A549 (cell line): Measurements from ENCODE around the gene FBP2. TPM values are rescaled to one million over a fixed set of nuclear protein-coding genes. Genes with fewer than 3 reads are reported as not detected.

ENCODE experiments used
- ATAC-seq, 2 experiments: fragments of 200-7000 bp in 1 of 2; fragments of >200 bp in 1 of 2; cut with Nextera tagmentation in 1 of 2; cut with Tn5 transposase in 1 of 2; 3 replicates each; pipeline versions ENCODE4 v1.8.0 to v1.9.1; 2018 to 2020; ENCODE audit warnings: mild to moderate bottlenecking in 1 of 2, moderate library complexity in 1 of 2
- CTCF ChIA-PET: fragments of 300-600 bp; sonication (Branson Sonifier 250); formaldehyde crosslinking; extraction: SDS; loops from one replicate; lab custom pipeline; 2021; ENCODE audit warnings: antibody characterized with exemption, inconsistent platforms; lab: Yijun Ruan, JAX
- POLR2A ChIA-PET: fragments of 350-600 bp; formaldehyde crosslinking; extraction: SDS; loops from one replicate; lab custom pipeline; 2021; ENCODE audit warnings: antibody characterized with exemption, inconsistent platforms; lab: Yijun Ruan, JAX
- DNase-seq, 2 experiments: peaks; one replicate each; pipeline versions ENCODE4 v3.0.0 to v3.0.0-alpha.2; 2011 to 2016; ENCODE audit warnings: low read depth in 1 of 2, low spot score in 1 of 2
- FAIRE-seq: peaks from 2 replicates; lab custom pipeline; 2011; peaks lifted over from hg19 to GRCh38; lab: Jason Lieb, UNC
- H3K27ac ChIP-seq, 2 experiments: fragments of >200 bp; sonication (Bioruptor Twin); formaldehyde crosslinking; 3 replicates each; pipeline ENCODE4 v1.5.1; 2016 to 2017
- H3K4me1 ChIP-seq: fragments of >200 bp; sonication (Bioruptor Twin); formaldehyde crosslinking; 3 replicates; pipeline ENCODE4 v1.6.1; 2016
- H3K4me2 ChIP-seq: fragments of >200 bp; sonication (Bioruptor Twin); formaldehyde crosslinking; 3 replicates; pipeline ENCODE4 v1.6.1; 2016
- H3K4me3 ChIP-seq: fragments of >200 bp; sonication (Bioruptor Twin); formaldehyde crosslinking; 3 replicates; pipeline ENCODE4 v1.5.1; 2016
- H3K9me3 ChIP-seq: fragments of >200 bp; sonication (Bioruptor Twin); formaldehyde crosslinking; 3 replicates; pipeline ENCODE4 v1.6.1; 2016
- ATOH8 ChIP-seq: fragments of 250-450 bp; sonication (Bioruptor Pico); IDR thresholded peaks from 2 replicates; pipeline ENCODE4 v1.5.0; 2020; ENCODE audit warnings: low read depth, mild to moderate bottlenecking, moderate library complexity
- CEBPB ChIP-seq, 2 experiments: fragments of >200 bp in 1 of 2; sonication (Bioruptor Twin) in 1 of 2; formaldehyde crosslinking in 1 of 2; IDR thresholded peaks; 2 replicates each; pipeline ENCODE4 v1.6.1; 2012 to 2016
- CHD4 ChIP-seq: fragments of 200-600 bp; sonication (generic); IDR thresholded peaks from 2 replicates; pipeline ENCODE4 v1.6.1; 2016; ENCODE audit warnings: antibody characterized with exemption, mild to moderate bottlenecking, borderline replicate concordance
- E2F6 ChIP-seq: IDR thresholded peaks from 2 replicates; pipeline ENCODE4 v1.6.1; 2012; ENCODE audit warnings: low read depth, borderline replicate concordance
- EHMT2 ChIP-seq: fragments of 200-600 bp; sonication (generic); IDR thresholded peaks from 2 replicates; pipeline ENCODE4 v1.6.1; 2016; ENCODE audit warnings: antibody characterized with exemption, low read depth, mild to moderate bottlenecking, moderate library complexity
- ELK1 ChIP-seq: fragments of 150-350 bp; IDR thresholded peaks from 2 replicates; pipeline ENCODE4 v1.6.1; 2014; ENCODE audit warnings: low read depth, mild to moderate bottlenecking, low read length
- ESRRA ChIP-seq: fragments of 150-350 bp; IDR thresholded peaks from 2 replicates; pipeline ENCODE4 v1.6.1; 2014; ENCODE audit warnings: mild to moderate bottlenecking, low read length, borderline replicate concordance
- FOSL2 ChIP-seq, 2 experiments: fragments of 450-650 bp in 1 of 2; fragments of >200 bp in 1 of 2; sonication (Bioruptor Twin) in 1 of 2; formaldehyde crosslinking; IDR thresholded peaks; 2 replicates each; pipeline versions ENCODE4 v1.5.0 to v1.6.1; 2016 to 2020; ENCODE audit warnings: mild to moderate bottlenecking in 1 of 2, moderate library complexity in 1 of 2
- FOXS1 ChIP-seq: fragments of 250-450 bp; sonication (Bioruptor Pico); IDR thresholded peaks from 2 replicates; pipeline ENCODE4 v1.5.0; 2020; ENCODE audit warnings: mild to moderate bottlenecking, moderate library complexity
- GATA3 ChIP-seq: IDR thresholded peaks from 2 replicates; pipeline ENCODE4 v1.6.1; 2012; ENCODE audit warnings: borderline replicate concordance
- HMGXB4 ChIP-seq: fragments of 250-450 bp; sonication (Bioruptor Pico); IDR thresholded peaks from 2 replicates; pipeline ENCODE4 v1.5.0; 2021; ENCODE audit warnings: mild to moderate bottlenecking, moderate library complexity, borderline replicate concordance
- HOXB5 ChIP-seq: fragments of 250-450 bp; sonication (Bioruptor Pico); IDR thresholded peaks from 2 replicates; pipeline ENCODE4 v1.5.0; 2020; ENCODE audit warnings: mild to moderate bottlenecking, moderate library complexity
- JUNB ChIP-seq: fragments of >200 bp; sonication (Bioruptor Twin); formaldehyde crosslinking; IDR thresholded peaks from 2 replicates; pipeline ENCODE4 v1.6.1; 2016
- KDM1A ChIP-seq: fragments of 200-600 bp; sonication (generic); IDR thresholded peaks from 2 replicates; pipeline ENCODE4 v1.6.1; 2016; ENCODE audit warnings: low read depth, mild to moderate bottlenecking
- MAZ ChIP-seq: fragments of 150-350 bp; IDR thresholded peaks from 2 replicates; pipeline ENCODE4 v1.6.1; 2014; ENCODE audit warnings: antibody characterized with exemption, low read depth, low read length, borderline replicate concordance
- NPAS2 ChIP-seq: fragments of 250-450 bp; sonication (Bioruptor Pico); IDR thresholded peaks from 2 replicates; pipeline ENCODE4 v1.8.0; 2022; ENCODE audit warnings: mild to moderate bottlenecking, moderate library complexity, borderline replicate concordance
- PBX3 ChIP-seq: IDR thresholded peaks from 2 replicates; pipeline ENCODE4 v1.6.1; 2012
- RARB ChIP-seq: fragments of 250-450 bp; sonication (Bioruptor Pico); IDR thresholded peaks from 2 replicates; pipeline ENCODE4 v1.8.0; 2021; ENCODE audit warnings: mild to moderate bottlenecking, moderate library complexity
- SMC3 ChIP-seq: fragments of >200 bp; sonication (Bioruptor Twin); formaldehyde crosslinking; IDR thresholded peaks from 3 replicates; pipeline ENCODE4 v1.6.1; 2018; ENCODE audit warnings: inconsistent platforms
- ZC3H11A ChIP-seq: fragments of 450-650 bp; IDR thresholded peaks from 2 replicates; pipeline ENCODE4 v1.6.1; 2014; ENCODE audit warnings: antibody characterized with exemption, mild to moderate bottlenecking
- ZSCAN20 ChIP-seq: fragments of 250-450 bp; sonication (Bioruptor Pico); IDR thresholded peaks from 2 replicates; pipeline ENCODE4 v1.8.0; 2022; ENCODE audit warnings: mild to moderate bottlenecking, moderate library complexity
- WGBS: methylation state at CpG from one replicate; pipeline ENCODE4 v1.1.6; 2017; ENCODE audit errors: missing lambda C conversion rate; 5-methylcytosine and 5-hydroxymethylcytosine counted together
- polyA plus RNA-seq, 4 experiments: library from polyadenylated mRNA; depleted of rRNA in 3 of 4; stranded (reverse); fragments of >200 nt; fragmentation: RNase III in 1 of 4; extraction: RNeasy Plus Mini Kit Qiagen cat#74134 plus additional on column Dnase treatment in 1 of 4; gene quantifications; 2 replicates in 3 of 4; 3 replicates in 1 of 4; pipeline ENCODE4 v1.2.3, GENCODE V29; 2011 to 2017

The FBP2 gene
- polyA plus RNA-seq, 2 of the 4 experiments (the other 2 are of a cell fraction): not detected

GRCh38 chr9:94612071-94612470 lies 18.4 kb upstream of the FBP2 start (continued):
- no peak for TF ChIP-seq E2F6
- TF ChIP-seq EHMT2: no peak
- no peak for TF ChIP-seq NPAS2 (CRISPR knock-in tag)

GRCh38 chr9:94611638-94612068 lies 18.0 kb upstream of the FBP2 start:
- ChIA-PET POLR2A (no interaction called here), CTCF (interaction anchor here (0.9 to 1.1 kb wide), 2 partner anchors 8 to 520 kb away, joined by 3 to 4 read pairs; no protein-coding TSS in a partner anchor)
- no peak for TF ChIP-seq KDM1A
- no peak for TF ChIP-seq ESRRA
- no peak for TF ChIP-seq SMC3
- no peak for TF ChIP-seq JUNB
- TF ChIP-seq ELK1: no peak
- TF ChIP-seq CHD4: no peak
- TF ChIP-seq RARB (CRISPR knock-in tag): no peak
- no peak for TF ChIP-seq CEBPB (IDR thresholded peaks at IDR 0.05)
- TF ChIP-seq GATA3: no peak
- TF ChIP-seq E2F6: no peak
- TF ChIP-seq ATOH8 (CRISPR knock-in tag): no peak
- TF ChIP-seq FOXS1: no peak
- no peak for TF ChIP-seq HOXB5
- no peak for TF ChIP-seq HMGXB4
- no peak for TF ChIP-seq MAZ
- no peak for TF ChIP-seq PBX3
- no peak for TF ChIP-seq FOSL2 (IDR thresholded peaks at IDR 0.05)
- no peak for TF ChIP-seq FOSL2 (CRISPR knock-in tag; IDR thresholded peaks at IDR 0.05)
- TF ChIP-seq ZSCAN20: no peak
- TF ChIP-seq ZC3H11A: no peak
- DNase-seq (no peak), FAIRE-seq (no peak), ATAC-seq (no peak)
- WGBS: 83% methylated on average over 3 of the region's 3 CpGs
- H3K4me3 ChIP-seq: no peak overlapping the region
- no peaks in the 10 kb centered on the region for H3K4me1 ChIP-seq
- H3K9me3 ChIP-seq: no peaks in the 10 kb centered on the region
- H3K27ac ChIP-seq: no peak overlapping the region
- H3K4me2 ChIP-seq: no peak overlapping the region
